HG03095 (cell line): ENCODE results near the gene MYO9A.
"Not testable (repeated sequence)": the region's sequence is repeated elsewhere in the genome, so short reads cannot be mapped to it uniquely, and the experiment has no call there.

Source experiments
- ATAC-seq: cut with Tn5 transposase; IDR thresholded peaks from one replicate; pipeline ENCODE4 v1.9.1; 2021; ENCODE audit warnings: moderate library complexity; ENCODE audit not compliant: unreplicated experiment

MYO9A gene

DNA sequence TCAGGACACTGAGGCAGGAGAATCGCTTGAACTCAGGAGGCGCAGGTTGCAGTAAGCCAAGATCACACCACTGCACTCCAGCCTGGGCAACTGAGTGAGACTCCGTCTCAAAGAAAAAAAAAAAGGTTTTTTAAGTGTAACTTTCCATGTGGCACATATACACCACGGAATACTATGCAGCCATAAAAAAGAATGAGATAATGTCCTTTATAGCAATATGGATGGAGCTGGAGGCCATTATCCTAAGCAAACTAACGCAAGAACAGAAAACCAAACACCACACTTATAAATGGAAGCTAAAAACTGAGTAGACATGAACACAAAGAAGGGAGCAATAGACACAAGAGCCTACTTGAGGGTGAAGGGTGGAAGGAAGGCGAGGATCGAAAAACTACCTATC, 64.7 kb downstream of the MYO9A start:
- not testable (repeated sequence) for ATAC-seq

DNA sequence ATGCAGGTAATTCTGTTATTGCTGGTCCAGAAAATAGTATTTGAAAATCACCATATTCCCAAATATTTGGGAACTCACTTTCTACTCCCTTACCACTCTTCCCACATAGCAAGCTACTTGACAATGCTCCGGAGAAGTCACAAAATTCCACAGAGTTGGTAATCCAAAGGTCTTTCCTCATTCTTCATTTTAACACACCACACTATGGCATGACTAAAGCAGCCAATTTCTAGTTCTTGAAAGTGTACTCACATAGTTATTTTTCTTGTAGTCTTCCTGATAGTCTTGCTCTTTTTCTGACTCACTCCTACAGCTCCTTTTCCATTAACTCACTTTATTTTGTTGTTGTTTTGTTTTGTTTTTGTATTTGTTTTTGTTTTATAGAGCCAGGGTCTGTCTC, 67.2 kb downstream of the MYO9A start:
- no peak for ATAC-seq

DNA sequence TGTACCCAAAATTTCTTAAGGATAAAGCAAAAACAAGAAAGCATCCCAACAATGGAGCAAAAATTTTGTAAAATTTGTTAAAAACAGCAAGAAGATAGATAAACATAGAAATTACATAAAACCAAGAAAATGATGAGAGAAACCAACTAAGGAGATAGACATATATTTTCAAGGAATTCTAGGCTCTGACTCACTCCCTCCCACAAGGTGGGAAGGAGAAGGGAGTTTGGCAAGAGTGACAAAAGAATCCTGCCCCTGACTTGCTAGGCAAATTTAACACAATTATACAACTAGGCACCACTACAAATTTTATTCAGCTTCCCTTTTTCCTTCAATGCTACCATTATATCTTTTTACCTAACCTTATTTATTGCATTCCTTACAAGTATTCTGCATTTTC, 70.9 kb downstream of the MYO9A start:
- ATAC-seq = no peak

DNA sequence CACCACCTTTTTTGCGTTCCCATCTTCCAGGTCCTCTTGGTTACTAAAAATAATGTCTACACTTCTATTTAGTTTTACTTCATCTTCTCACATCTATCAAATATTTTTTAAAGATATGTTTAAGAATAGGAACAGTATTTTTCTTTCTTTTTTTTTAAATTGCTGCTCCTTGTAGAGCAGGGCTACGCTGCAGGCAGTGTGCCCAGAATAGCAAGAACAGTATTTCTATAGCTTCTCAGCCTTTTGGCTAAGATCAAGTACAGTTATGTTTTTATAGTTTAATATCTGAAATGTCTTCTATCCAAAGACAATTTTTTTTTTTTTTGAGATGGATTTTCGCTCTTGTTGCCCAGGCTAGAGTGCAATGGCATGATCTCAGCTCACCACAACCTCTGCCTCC, 73.0 kb downstream of the MYO9A start:
- ATAC-seq = no peak

DNA sequence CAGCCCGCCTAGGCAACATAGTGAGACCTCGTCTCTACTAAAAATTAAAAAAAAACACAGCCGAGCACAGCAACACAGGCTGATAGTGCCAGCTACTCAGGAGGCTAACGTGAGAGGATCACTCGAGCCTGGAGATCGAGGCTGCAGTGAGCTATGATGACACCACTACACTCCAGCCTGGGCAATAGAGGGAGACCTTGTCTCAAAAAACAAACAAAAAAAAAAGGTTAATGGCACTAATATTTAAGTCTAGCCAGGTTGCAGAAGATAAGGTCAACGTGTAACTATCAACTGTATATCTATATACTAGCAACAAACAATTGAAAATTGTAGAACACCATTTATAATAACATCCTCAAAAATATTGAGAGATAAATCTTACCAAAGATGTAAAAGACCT, 75.1 kb downstream of the MYO9A start:
- no peak for ATAC-seq

DNA sequence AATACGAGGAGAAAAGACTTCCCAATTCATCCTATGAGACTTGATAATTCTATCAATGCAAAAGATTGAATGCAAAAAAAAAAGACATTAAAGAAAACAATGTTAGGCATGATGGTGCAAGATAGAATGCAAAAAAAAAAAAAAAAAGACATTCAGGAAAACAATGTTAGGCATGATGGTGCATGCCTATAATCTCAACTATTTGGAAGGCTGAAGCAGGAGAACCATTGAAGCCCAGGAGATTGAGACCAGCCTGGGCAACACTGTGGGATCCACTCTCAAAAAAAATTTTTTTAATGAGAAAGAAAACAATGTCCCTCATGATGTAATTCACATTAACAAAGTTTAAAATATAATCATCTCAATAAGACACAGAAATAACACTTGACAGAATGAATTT, 75.9 kb downstream of the MYO9A start:
- ATAC-seq = no peak

DNA sequence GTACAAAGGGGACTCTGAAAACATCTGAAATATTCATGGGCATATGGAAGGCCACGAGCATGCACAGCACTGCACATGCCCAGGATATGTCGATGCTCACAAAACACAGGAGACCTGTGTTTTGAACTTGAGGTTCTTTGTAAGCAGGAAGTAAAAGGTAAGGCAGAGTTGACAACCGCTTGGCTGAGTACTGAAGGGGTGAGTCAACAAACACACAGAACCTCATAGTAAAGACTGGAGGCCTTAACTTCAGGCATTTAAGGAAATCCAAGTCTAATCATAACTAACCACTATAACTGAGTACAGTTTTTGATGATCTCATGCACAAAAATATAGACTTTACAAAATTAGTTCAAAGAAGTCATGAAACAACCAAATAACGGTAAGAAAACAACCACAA, 80.6 kb downstream of the MYO9A start:
- ATAC-seq = no peak

DNA sequence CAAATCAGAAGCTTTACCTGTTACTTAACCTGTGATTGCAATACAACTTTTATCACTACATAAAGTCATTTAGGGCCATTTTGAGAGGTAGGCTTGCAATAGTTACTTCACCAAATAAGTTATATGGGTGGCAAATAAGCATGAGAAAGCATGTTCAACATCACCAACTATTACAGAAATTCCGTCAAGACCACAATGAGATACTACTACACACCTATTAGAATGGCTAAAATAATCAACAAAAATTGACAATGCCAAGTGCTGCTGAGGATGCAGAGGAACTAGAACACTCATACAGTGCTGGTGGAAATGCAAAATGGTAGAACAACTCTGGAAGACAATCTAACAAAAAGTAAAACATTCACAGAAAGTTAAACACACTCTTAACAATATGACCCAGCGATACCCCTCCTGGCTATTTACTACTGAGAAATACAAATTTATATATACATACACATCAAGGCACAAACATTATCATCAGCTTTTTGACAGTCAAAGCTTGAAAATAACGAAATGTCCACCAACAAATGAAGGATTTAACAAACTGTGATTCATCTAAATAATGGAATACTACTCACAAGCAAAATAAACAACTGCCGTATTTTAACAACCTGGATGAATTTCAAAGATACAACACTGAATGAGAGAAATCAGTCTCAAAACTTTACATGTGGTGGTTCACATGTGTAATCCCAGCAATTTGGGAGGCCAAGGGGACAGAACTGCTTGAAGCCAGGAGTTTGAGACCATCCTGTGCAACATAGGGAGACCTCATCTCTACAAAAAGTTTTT, 82.9 kb downstream of the MYO9A start:
- no peak for ATAC-seq

DNA sequence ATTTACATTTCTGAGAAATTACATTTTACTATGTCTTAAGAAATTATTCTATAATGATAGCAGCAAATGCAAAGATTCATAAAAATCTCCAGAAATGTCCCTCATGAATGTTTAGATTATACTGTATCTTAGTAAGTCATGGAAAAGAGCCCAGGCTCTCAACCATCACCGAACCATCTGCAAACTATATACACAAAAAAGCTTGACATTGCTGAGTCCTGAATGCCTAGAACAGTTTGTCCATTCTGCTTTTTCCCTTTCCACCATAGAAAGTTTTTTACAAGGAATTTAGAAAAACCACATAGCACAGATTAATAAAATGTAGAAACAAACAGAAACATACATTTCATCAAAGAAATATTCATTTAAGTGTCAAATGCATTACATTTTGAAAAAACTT, 83.6 kb downstream of the MYO9A start:
- no peak for ATAC-seq

GRCh38 chr15:72033711-72034110, 84.2 kb downstream of the MYO9A start:
- no peak for ATAC-seq

- ATAC-seq = no peak
Measured at GRCh38 chr15:72033285-72033684, 84.7 kb downstream of the MYO9A start.

GRCh38 chr15:72021604-72022003, 96.3 kb downstream of the MYO9A start:
- no peak for ATAC-seq

DNA sequence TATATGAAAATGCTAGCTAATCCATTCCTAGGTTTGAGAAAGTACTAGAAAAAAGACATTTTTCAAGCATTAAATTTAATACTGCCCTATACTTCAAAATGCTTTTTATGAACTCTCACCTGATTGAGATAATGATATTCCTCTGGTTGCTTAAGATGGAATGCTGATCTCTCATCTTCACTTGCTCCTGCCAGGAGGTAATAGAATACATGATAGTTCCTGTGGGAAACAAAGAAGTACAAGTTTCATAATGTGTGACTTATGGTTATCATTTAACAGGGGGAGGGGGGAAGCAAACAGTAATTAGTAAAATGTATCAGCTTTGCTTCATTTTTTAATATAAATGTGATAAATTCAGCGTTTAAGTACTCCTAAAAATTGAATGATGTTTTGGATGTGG, 97.2 kb downstream of the MYO9A start:
- no peak for ATAC-seq

DNA sequence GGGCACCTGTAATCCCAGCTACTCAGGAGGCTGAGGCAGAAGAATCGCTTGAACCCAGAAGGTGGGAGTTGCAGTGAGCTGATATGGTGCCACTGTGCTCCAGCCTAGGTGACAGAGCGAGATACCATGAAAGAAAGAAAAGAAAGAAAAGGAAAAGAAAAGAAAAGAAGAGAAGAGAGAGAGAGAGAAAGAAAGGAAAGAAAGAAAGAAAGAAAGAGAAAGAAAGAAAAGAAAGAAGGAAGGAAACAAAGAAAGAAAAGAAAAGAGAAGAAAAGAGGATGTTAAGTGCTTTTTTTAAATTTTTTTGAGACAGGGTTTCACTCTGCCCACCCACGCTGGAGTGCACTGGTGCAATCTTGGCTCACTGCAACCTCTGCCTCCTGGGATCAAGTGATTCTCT, 103.4 kb downstream of the MYO9A start:
- not testable (repeated sequence) for ATAC-seq

GRCh38 chr15:72013703-72014102, 104.2 kb downstream of the MYO9A start:
- ATAC-seq = no peak

DNA sequence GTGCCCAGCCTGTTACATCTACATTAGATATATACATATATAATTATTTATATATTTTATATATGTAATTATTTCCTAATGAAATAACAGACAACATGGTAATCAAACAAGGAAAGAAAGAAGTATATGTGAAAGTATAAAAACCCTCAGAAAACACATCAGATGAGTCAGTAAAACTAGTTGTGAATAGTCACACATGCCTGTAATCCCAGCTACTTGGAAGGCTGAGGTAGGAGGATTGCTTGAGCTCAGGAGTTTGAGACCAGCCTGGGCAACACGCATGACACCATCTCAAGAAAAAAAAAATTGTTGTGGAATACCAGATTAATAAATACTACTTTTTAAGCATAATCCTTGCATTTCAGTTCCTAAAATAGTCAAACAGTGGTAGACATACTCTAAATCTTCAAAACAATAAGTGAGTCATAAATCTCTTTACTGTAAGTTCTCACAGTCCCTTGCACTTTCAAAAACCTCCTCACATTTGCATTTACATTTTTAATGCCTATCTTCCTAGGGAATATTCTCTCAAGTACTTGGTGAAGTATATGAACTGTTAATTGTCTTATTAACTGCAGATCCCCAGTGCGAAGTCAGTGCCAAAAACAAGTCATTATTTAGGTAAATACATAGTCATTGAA, 106.5 kb downstream of the MYO9A start:
- ATAC-seq = no peak

DNA sequence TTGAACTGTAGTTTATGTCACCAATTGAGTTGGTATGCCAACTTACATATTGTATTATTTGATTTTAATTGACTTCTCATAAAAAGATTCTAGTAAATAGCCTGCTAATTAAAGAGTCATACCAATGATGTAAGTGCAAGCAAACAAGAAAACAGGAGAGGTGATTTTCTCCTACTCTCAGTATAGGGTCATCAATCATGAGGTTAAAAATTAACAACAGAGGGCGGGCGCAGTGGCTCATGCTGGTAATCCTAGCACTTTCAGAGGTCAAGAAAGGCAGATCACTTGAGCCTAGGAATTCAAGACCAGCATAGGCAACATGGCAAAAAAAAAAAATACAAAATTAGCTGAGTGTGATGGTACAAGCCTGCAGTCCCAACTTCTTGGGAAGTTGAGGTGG, 108.7 kb downstream of the MYO9A start:
- ATAC-seq = no peak

GRCh38 chr15:72006382-72006781, 111.6 kb downstream of the MYO9A start:
- no peak for ATAC-seq

GRCh38 chr15:72005483-72005882, 112.5 kb downstream of the MYO9A start:
- no peak for ATAC-seq

- no peak for ATAC-seq
Measured at GRCh38 chr15:71999807-72000206, 118.1 kb downstream of the MYO9A start.

GRCh38 chr15:71998717-71999116, 119.2 kb downstream of the MYO9A start:
- ATAC-seq = not testable (repeated sequence)

GRCh38 chr15:71997691-71998090, 120.3 kb downstream of the MYO9A start:
- no peak for ATAC-seq

DNA sequence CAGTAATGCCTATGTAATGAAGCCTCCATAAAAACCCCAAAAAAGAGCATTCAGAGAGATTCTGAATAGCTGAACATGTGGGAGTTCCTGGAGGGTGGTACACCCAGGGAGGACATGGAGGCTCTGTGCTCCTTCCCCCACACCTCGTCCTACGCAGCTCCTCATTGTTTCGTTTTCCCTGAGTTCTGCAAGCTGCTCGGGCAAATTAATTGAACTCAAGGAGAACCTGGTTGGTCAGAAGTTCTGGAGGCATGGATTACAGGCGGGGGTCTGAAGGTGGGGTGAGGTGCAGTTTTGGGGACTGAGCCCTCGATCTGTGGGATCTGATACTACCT, 142.2 kb downstream of the MYO9A start:
- no peak for ATAC-seq
